ENCODE measurements around the gene CAPN10.

Gene CAPN10

DNA sequence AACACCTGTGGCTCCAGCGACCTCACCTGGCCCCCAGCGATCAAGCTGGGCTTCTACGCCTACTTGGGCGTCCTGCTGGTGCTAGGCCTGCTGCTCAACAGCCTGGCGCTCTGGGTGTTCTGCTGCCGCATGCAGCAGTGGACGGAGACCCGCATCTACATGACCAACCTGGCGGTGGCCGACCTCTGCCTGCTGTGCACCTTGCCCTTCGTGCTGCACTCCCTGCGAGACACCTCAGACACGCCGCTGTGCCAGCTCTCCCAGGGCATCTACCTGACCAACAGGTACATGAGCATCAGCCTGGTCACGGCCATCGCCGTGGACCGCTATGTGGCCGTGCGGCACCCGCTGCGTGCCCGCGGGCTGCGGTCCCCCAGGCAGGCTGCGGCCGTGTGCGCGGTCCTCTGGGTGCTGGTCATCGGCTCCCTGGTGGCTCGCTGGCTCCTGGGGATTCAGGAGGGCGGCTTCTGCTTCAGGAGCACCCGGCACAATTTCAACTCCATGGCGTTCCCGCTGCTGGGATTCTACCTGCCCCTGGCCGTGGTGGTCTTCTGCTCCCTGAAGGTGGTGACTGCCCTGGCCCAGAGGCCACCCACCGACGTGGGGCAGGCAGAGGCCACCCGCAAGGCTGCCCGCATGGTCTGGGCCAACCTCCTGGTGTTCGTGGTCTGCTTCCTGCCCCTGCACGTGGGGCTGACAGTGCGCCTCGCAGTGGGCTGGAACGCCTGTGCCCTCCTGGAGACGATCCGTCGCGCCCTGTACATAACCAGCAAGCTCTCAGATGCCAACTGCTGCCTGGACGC lies 43.6 kb downstream of the CAPN10 start:
- no peak overlapping the region for H3K4me3 ChIP-seq (ENCODE audit: low read depth, low read length)
- TF ChIP-seq, protein P1, sequence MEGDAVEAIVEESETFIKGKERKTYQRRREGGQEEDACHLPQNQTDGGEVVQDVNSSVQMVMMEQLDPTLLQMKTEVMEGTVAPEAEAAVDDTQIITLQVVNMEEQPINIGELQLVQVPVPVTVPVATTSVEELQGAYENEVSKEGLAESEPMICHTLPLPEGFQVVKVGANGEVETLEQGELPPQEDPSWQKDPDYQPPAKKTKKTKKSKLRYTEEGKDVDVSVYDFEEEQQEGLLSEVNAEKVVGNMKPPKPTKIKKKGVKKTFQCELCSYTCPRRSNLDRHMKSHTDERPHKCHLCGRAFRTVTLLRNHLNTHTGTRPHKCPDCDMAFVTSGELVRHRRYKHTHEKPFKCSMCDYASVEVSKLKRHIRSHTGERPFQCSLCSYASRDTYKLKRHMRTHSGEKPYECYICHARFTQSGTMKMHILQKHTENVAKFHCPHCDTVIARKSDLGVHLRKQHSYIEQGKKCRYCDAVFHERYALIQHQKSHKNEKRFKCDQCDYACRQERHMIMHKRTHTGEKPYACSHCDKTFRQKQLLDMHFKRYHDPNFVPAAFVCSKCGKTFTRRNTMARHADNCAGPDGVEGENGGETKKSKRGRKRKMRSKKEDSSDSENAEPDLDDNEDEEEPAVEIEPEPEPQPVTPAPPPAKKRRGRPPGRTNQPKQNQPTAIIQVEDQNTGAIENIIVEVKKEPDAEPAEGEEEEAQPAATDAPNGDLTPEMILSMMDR (IDR thresholded peaks at IDR 0.05; ENCODE audit: low read depth, low read length): no peak

DNA sequence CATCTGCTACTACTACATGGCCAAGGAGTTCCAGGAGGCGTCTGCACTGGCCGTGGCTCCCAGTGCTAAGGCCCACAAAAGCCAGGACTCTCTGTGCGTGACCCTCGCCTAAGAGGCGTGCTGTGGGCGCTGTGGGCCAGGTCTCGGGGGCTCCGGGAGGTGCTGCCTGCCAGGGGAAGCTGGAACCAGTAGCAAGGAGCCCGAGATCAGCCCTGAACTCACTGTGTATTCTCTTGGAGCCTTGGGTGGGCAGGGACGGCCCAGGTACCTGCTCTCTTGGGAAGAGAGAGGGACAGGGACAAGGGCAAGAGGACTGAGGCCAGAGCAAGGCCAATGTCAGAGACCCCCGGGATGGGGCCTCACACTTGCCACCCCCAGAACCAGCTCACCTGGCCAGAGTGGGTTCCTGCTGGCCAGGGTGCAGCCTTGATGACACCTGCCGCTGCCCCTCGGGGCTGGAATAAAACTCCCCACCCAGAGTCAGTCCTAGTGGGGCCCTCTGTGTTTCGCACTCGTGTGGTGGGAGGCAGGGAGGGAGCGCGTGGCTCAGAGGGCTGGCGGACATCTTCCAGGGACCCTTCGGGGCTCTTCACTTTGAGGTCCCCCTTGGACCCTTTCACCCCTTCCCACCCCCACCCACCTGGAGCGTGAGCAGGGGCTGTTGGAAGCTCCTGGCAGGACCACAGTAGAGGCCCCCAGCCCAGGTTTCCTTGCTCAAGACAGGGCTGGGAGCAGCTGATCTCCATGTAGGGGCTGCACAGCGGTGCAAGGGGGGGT lies 44.4 kb downstream of the CAPN10 start:
- TF ChIP-seq, protein P1 (IDR thresholded peaks at IDR 0.05; ENCODE audit: low read depth, low read length): no peak

DNA sequence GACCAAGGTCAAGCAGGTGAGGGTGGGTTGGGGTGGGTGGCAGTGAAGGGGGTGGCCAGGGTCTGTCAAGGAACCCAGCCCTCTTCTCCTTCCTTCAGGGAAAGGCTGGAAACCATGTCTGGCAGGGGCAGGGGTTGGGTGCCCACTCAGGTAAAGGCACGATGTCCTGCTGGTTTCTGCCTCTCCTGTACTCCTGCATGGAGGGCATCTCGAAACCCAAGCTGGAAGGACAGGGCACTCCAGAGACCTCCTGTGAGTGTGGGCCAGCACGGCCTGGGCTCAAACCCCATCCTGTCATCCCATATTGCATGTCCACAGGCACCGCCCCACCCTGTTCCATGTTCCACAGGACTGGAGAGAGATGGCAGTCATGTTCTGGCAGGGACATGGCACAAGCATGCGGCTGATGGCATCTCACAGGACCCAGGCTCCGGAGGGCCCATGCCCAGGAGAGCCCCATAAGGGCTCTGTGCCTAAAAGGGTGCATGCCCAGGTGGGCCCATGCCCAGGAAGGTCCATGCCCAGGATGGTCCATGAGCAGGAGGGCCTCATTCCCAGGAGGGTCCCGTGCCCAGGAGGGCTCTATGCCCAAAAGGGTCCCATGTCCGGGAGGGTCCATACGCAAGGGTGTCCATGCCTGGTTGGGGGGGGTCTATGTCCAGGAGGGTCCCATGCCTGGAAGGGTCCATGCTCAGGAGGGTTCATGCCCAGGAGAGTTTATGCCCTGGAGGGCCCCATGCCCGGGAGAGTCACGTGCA lies 45.2 kb downstream of the CAPN10 start:
- no peak overlapping the region for H3K4me3 ChIP-seq (ENCODE audit: low read depth, low read length)
- TF ChIP-seq, protein P1 (IDR thresholded peaks at IDR 0.05; ENCODE audit: low read depth, low read length): no peak

More for the DNA sequence above, 44.4 kb downstream of the CAPN10 start:
- no peak overlapping the region for H3K4me3 ChIP-seq (ENCODE audit: low read depth, low read length)

- TF ChIP-seq, protein P1 (IDR thresholded peaks at IDR 0.05; ENCODE audit: low read depth, low read length): no peak
- no peak overlapping the region for H3K4me3 ChIP-seq (ENCODE audit: low read depth, low read length)
These were observed 45.8 kb downstream of the CAPN10 start for GRCh38 chr2:240632306-240632721.

- TF ChIP-seq, protein P1 (IDR thresholded peaks at IDR 0.05; ENCODE audit: low read depth, low read length): no peak
- H3K4me3 ChIP-seq (ENCODE audit: low read depth, low read length): no peak overlapping the region
These were observed 48.8 kb downstream of the CAPN10 start for GRCh38 chr2:240635121-240635997.

DNA sequence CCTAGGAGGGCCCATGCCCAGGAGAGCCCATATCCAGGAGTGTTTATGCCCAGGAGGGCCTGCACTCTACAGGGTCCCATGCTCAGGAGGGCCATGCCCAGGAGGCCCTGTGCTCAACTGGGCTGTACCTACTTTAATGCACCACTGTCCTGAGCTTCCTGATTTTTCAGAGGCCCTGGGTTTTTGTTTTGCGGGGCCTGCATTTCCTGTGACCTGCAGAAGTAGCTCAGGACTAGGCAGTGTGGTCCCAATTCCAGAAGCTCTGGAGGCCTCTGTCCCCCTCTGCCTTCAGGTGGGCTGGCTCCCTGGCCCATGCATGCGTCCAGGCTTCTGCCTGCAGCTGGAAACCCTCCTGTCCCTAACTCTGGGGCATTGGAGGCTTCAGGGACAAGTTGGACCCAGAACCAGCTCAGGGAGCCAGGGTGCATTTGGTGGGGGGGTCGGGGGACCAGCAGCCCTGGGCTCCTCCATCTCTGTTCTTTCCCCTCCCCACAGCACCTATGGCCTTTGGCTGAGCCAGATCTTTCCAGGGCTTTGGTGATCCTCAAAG lies 49.5 kb downstream of the CAPN10 start:
- TF ChIP-seq, protein P1 (IDR thresholded peaks at IDR 0.05; ENCODE audit: low read depth, low read length): no peak

More for the DNA sequence above, 49.5 kb downstream of the CAPN10 start:
- no peak overlapping the region for H3K4me3 ChIP-seq (ENCODE audit: low read depth, low read length)

Measured in WI38 (cell line).